HepG2 (cell line): ENCODE results near the gene COBL. TPM values are rescaled to one million over a fixed set of nuclear protein-coding genes. Genes with fewer than 3 reads are reported as not detected.
A peak's percentile ranks its signal among the peaks of the same experiment; 100 is the strongest.

Experiments
- ATAC-seq: fragments of 200-7000 bp; cut with Tn5 transposase; 3 replicates; pipeline ENCODE4 v1.9.1; 2020; ENCODE audit warnings: mild to moderate bottlenecking, moderate library complexity
- BruUV-seq: library from RNA; stranded (reverse); fragments of 400-500 nt; replicated peaks from 2 replicates; lab custom pipeline; 2021; lab: Mats Ljungman, UMichigan
- CTCF ChIA-PET: fragments of 300-600 bp; formaldehyde crosslinking; extraction: SDS; loops from one replicate; lab custom pipeline; 2021; ENCODE audit warnings: low total read pairs, inconsistent platforms, low intra/inter-chr PET ratio; lab: Yijun Ruan, JAX
- POLR2A ChIA-PET: fragments of 350-600 bp; sonication (Branson Sonifier 250); formaldehyde crosslinking; loops from one replicate; lab custom pipeline; 2020; ENCODE audit warnings: antibody characterized with exemption, inconsistent platforms; lab: Yijun Ruan, JAX
- DNase-seq: peaks from one replicate; pipeline ENCODE4 v3.0.0-alpha.2; 2015; ENCODE audit warnings: low spot score
- FAIRE-seq: peaks from 3 replicates; lab custom pipeline; 2011; peaks lifted over from hg19 to GRCh38; lab: Jason Lieb, UNC
- H2AFZ ChIP-seq: one replicate; pipeline ENCODE4 v1.6.1; 2011; ENCODE audit warnings: low read length, inconsistent platforms
- H3K27ac ChIP-seq: fragments of 300-600 bp; 3 replicates; pipeline ENCODE4 v1.8.0; 2011; ENCODE audit warnings: mixed run types, mild to moderate bottlenecking, mixed read lengths, low read length, inconsistent platforms; ENCODE audit not compliant: insufficient read depth; ENCODE audit errors: extremely low read length
- H3K27me3 ChIP-seq, 2 experiments: fragments of 200-600 bp in 1 of 2; 2 replicates in 1 of 2; 3 replicates in 1 of 2; pipeline versions ENCODE4 v1.6.0 to v1.8.0; 2011; ENCODE audit warnings: low read length in 2 of 2, mild to moderate bottlenecking in 2 of 2, moderate library complexity in 2 of 2, inconsistent platforms in 1 of 2; ENCODE audit not compliant: insufficient read depth in 2 of 2, control insufficient read depth in 1 of 2
- H3K36me3 ChIP-seq, 2 experiments: fragments of 200-600 bp in 1 of 2; replicated peaks in 1 of 2; 2 replicates in 1 of 2; 3 replicates in 1 of 2; pipeline versions ENCODE4 v1.5.1 to v1.8.0; 2011; ENCODE audit warnings: low read length in 2 of 2, inconsistent platforms in 1 of 2; ENCODE audit not compliant: insufficient read depth in 2 of 2, control insufficient read depth in 1 of 2
- H3K4me1 ChIP-seq: 2 replicates; pipeline ENCODE4 v1.5.1; 2012; ENCODE audit warnings: low read length, inconsistent platforms; ENCODE audit not compliant: insufficient read depth
- H3K4me2 ChIP-seq: 2 replicates; pipeline ENCODE4 v1.6.0; 2011; ENCODE audit warnings: low read depth, low read length, inconsistent platforms
- H3K4me3 ChIP-seq, 3 experiments: fragments of 200-600 bp in 1 of 3; sonication (generic), shearing (Covaris generic) in 1 of 3; replicated peaks in 1 of 3; 2 replicates each; pipeline ENCODE4 v1.5.1; 2011 to 2016; ENCODE audit warnings: low read length in 3 of 3, inconsistent platforms in 2 of 3, low read depth in 2 of 3, mild to moderate bottlenecking in 2 of 3, control low read depth in 1 of 3, mixed read lengths in 1 of 3; ENCODE audit not compliant: insufficient read depth in 1 of 3
- H3K79me2 ChIP-seq: one replicate; pipeline ENCODE4 v1.6.1; 2011; ENCODE audit warnings: low read length, inconsistent platforms; ENCODE audit not compliant: insufficient read depth
- H3K9ac ChIP-seq: 2 replicates; pipeline ENCODE4 v1.6.0; 2011; ENCODE audit warnings: mild to moderate bottlenecking, low read depth, low read length, inconsistent platforms; ENCODE audit not compliant: insufficient read depth
- H3K9me3 ChIP-seq: 2 replicates; pipeline ENCODE4 v1.5.1; 2012; ENCODE audit warnings: mild to moderate bottlenecking, low read length
- H4K20me1 ChIP-seq: 2 replicates; pipeline ENCODE4 v1.6.0; 2011; ENCODE audit warnings: inconsistent platforms, mild to moderate bottlenecking, low read length, moderate library complexity; ENCODE audit not compliant: insufficient read depth
- BRD4 ChIP-seq: sonication (generic); formaldehyde crosslinking; IDR thresholded peaks from 2 replicates; pipeline ENCODE4 v1.4.0; 2020; ENCODE audit warnings: missing genetic modification reagents
- KDM3A ChIP-seq: IDR thresholded peaks from 2 replicates; pipeline ENCODE4 v1.6.1; 2018; ENCODE audit warnings: low read depth, missing compliant biosample characterization
- LRRFIP1 ChIP-seq: sonication (generic); formaldehyde crosslinking; conservative IDR thresholded peaks from 2 replicates; pipeline ENCODE4 v1.4.0; 2020; ENCODE audit warnings: missing genetic modification reagents
- MTA3 ChIP-seq: sonication (generic); formaldehyde crosslinking; IDR thresholded peaks from 2 replicates; pipeline ENCODE4 v1.4.0; 2020; ENCODE audit warnings: missing genetic modification reagents
- PITX1 ChIP-seq: sonication (generic); formaldehyde crosslinking; IDR thresholded peaks from 2 replicates; pipeline ENCODE4 v1.5.1; 2020; ENCODE audit warnings: mild to moderate bottlenecking, missing genetic modification reagents
- POLR2AphosphoS5 ChIP-seq: IDR thresholded peaks from 2 replicates; pipeline ENCODE4 v1.6.1; 2012; ENCODE audit warnings: low read depth, low read length
- SATB2 ChIP-seq: sonication (generic); formaldehyde crosslinking; IDR thresholded peaks from 2 replicates; pipeline ENCODE4 v1.5.0; 2020; ENCODE audit warnings: missing genetic modification reagents
- SMAD1 ChIP-seq: sonication (generic); formaldehyde crosslinking; IDR thresholded peaks from 2 replicates; pipeline ENCODE4 v1.4.0; 2020; ENCODE audit warnings: missing genetic modification reagents, low read depth, mild to moderate bottlenecking, borderline replicate concordance
- SMYD3 ChIP-seq: sonication (generic); formaldehyde crosslinking; IDR thresholded peaks from 2 replicates; pipeline ENCODE4 v1.8.1; 2023; ENCODE audit warnings: mild to moderate bottlenecking, missing genetic modification reagents
- SOX6 ChIP-seq, 2 experiments: fragments of 450-650 bp in 1 of 2; sonication (generic) in 1 of 2; formaldehyde crosslinking in 1 of 2; IDR thresholded peaks; 2 replicates each; pipeline versions ENCODE4 v1.4.0 to v1.6.1; 2017 to 2020; ENCODE audit warnings: antibody characterized with exemption in 1 of 2, mild to moderate bottlenecking in 1 of 2, missing genetic modification reagents in 1 of 2
- TSC22D2 ChIP-seq: sonication (generic); formaldehyde crosslinking; IDR thresholded peaks from 2 replicates; pipeline ENCODE4 v1.5.1; 2020; ENCODE audit warnings: missing genetic modification reagents, mild to moderate bottlenecking, borderline replicate concordance
- ZNF138 ChIP-seq: sonication (generic); formaldehyde crosslinking; IDR thresholded peaks from 2 replicates; pipeline ENCODE4 v1.5.0; 2020; ENCODE audit warnings: mild to moderate bottlenecking, low read depth, missing genetic modification reagents
- ZNF30 ChIP-seq: sonication (generic); formaldehyde crosslinking; IDR thresholded peaks from 2 replicates; pipeline ENCODE4 v1.5.0; 2020; ENCODE audit warnings: mild to moderate bottlenecking, missing genetic modification reagents
- ZNF432 ChIP-seq: sonication (generic); formaldehyde crosslinking; IDR thresholded peaks from 2 replicates; pipeline ENCODE4 v1.5.0; 2020; ENCODE audit warnings: missing genetic modification reagents, mild to moderate bottlenecking, borderline replicate concordance
- ZNF619 ChIP-seq: sonication (generic); formaldehyde crosslinking; IDR thresholded peaks from 2 replicates; pipeline ENCODE4 v1.4.0; 2020; ENCODE audit warnings: mild to moderate bottlenecking, missing genetic modification reagents
- ZNF747 ChIP-seq: sonication (generic); formaldehyde crosslinking; IDR thresholded peaks from 2 replicates; pipeline ENCODE4 v1.8.1; 2023; ENCODE audit warnings: missing genetic modification reagents, mild to moderate bottlenecking, borderline replicate concordance
- ZNF749 ChIP-seq: sonication (generic); formaldehyde crosslinking; IDR thresholded peaks from 2 replicates; pipeline ENCODE4 v1.8.0; 2022; ENCODE audit warnings: mild to moderate bottlenecking, missing genetic modification reagents, moderate library complexity, borderline replicate concordance
- WGBS: methylation state at CpG from one replicate; pipeline ENCODE4 v1.1.6; 2017; ENCODE audit warnings: low lambda C conversion rate; 5-methylcytosine and 5-hydroxymethylcytosine counted together
- in situ Hi-C: cut with HindIII; loops from 2 replicates; pipeline ENCODE4 v1.10.0; 2017; ENCODE audit warnings: low pct_unique_long_range_greater_than_20kb; ENCODE audit not compliant: extremely low pct_ligation_motif_present
- intact Hi-C: fragments of 100-400 bp; cut with micrococcal nuclease; formaldehyde crosslinking; loops from one replicate; pipeline ENCODE4 v1.10.0; 2022; ENCODE audit not compliant: unreplicated experiment
- polyA plus RNA-seq, 8 experiments: library from polyadenylated mRNA; depleted of rRNA in 3 of 8; stranded (reverse) in 7 of 8; unstranded in 1 of 8; fragments of >200 nt; fragmentation: Illumina TruSeq in 4 of 8; extraction: Trizol in 4 of 8; gene quantifications; 2 replicates each; pipeline versions ENCODE4 v1.2.1 to v1.2.3, GENCODE V29; 2011 to 2016; ENCODE audit warnings: low read depth in 4 of 8, missing spikeins in 1 of 8, mixed read lengths in 1 of 8; ENCODE audit not compliant: insufficient read depth in 1 of 8
- total RNA-seq, 5 experiments: library from RNA; depleted of rRNA; stranded (reverse); fragments of >200 nt; fragmentation: Illumina TruSeq; extraction: Trizol; gene quantifications; 2 replicates each; pipeline ENCODE4 v1.2.3, GENCODE V29; 2016; ENCODE audit warnings: low read depth in 1 of 5

The COBL gene
- total and polyA plus RNA-seq, 2 of the 13 experiments (the other 11 are each of a cell fraction or from before 2014, with no cell fraction given): 3.8 to 4.9 TPM

GRCh38 chr7:51135576-51135975 is 181.0 kb downstream of the COBL start:
- FAIRE-seq (no peak), ATAC-seq (no peak), DNase-seq (no peak)
- no peaks in the 10 kb centered on the region for H3K27me3 ChIP-seq
- H3K4me3 ChIP-seq: no peak overlapping the region
- TSS peak; percentile 18 for BruUV-seq
- ChIA-PET POLR2A (no interaction called here), CTCF (no interaction called here)
- in situ Hi-C loops (loop anchor here (25.0 kb wide), 1 partner anchor 673 kb away; the partner anchor contains the start of gene FIGNL1), intact Hi-C loops (no loop called here)
- H3K36me3 ChIP-seq: peaks cover 0 to 26% of the 10 kb centered on the region in 2 experiments; a peak in 2 of 5 replicates
- H4K20me1 ChIP-seq: no peaks in the 10 kb centered on the region
- no peaks in the 10 kb centered on the region for H3K4me1 ChIP-seq
- no peak overlapping the region for H3K27ac ChIP-seq
- no peak overlapping the region for H2AFZ ChIP-seq
- no peak overlapping the region for H3K9ac ChIP-seq
- 100% methylated on average over 2 of the region's 2 CpGs for WGBS
- no peak for TF ChIP-seq SATB2 (CRISPR knock-in tag)
- TF ChIP-seq PITX1: no peak
- TF ChIP-seq TSC22D2 (CRISPR knock-in tag): no peak
- no peak for TF ChIP-seq SMAD1 (CRISPR knock-in tag)
- TF ChIP-seq MTA3 (CRISPR knock-in tag): no peak
- no peak for TF ChIP-seq BRD4 (CRISPR knock-in tag)
- H3K4me2 ChIP-seq: no peak overlapping the region
- no peaks in the 10 kb centered on the region for H3K9me3 ChIP-seq
- no peaks in the 10 kb centered on the region for H3K79me2 ChIP-seq

GRCh38 chr7:51134013-51134441 is 182.6 kb downstream of the COBL start:
- Histone ChIP-seq H3K79me2 (no peaks in the 10 kb centered on the region), H3K27me3 (no peaks in the 10 kb centered on the region), H3K4me1 (no peaks in the 10 kb centered on the region), H3K4me3 (no peak overlapping the region), H3K4me2 (no peak overlapping the region), H2AFZ (no peak overlapping the region), H3K9ac (no peak overlapping the region), H3K9me3 (no peaks in the 10 kb centered on the region), H3K27ac (no peak overlapping the region), H4K20me1 (no peaks in the 10 kb centered on the region), H3K36me3 (peaks cover 0 to 26% of the 10 kb centered on the region in 2 experiments; a peak in 2 of 5 replicates)
- ATAC-seq: no peak
- WGBS: 95% methylated on average over 4 of the region's 4 CpGs
- ChIA-PET CTCF (no interaction called here), POLR2A (no interaction called here)
- BruUV-seq: no TSS peak
- no peak for FAIRE-seq
- no peak for DNase-seq
- in situ Hi-C loops: loop anchor here (25.0 kb wide), 1 partner anchor 672 kb away; the partner anchor contains the start of gene FIGNL1
- intact Hi-C loops: no loop called here
- no peak for TF ChIP-seq KDM3A
- TF ChIP-seq SOX6 (IDR thresholded peaks at IDR 0.05): no peak
- no peak for TF ChIP-seq SOX6 (CRISPR knock-in tag; IDR thresholded peaks at IDR 0.05)
- no peak for TF ChIP-seq ZNF30 (CRISPR knock-in tag)
- TF ChIP-seq ZNF619 (CRISPR knock-in tag): no peak
- no peak for TF ChIP-seq ZNF138
- TF ChIP-seq ZNF749: no peak
- TF ChIP-seq ZNF432 (CRISPR knock-in tag): no peak
- TF ChIP-seq LRRFIP1: no peak
- TF ChIP-seq ZNF747 (CRISPR knock-in tag): no peak
- no peak for TF ChIP-seq POLR2AphosphoS5
- TF ChIP-seq SMYD3 (CRISPR knock-in tag): no peak
